NCI-H146 treated with DMSO at 0.1 percent for 48 hours (cell line): ENCODE data around the gene RAB11FIP3.

Experiments
- DNase-seq: peaks from one replicate; lab custom pipeline; 2025; ENCODE audit not compliant: unreplicated experiment; lab: John Stamatoyannopoulos, UW

The RAB11FIP3 gene

GRCh38 chr16:424033-424622 lies 1.3 kb upstream of the RAB11FIP3 start:
- no peak for DNase-seq

- DNase-seq: no peak
Observed at GRCh38 chr16:424623-425081, 797 bp upstream of the RAB11FIP3 start.

- DNase-seq: no peak
Observed at GRCh38 chr16:425740-426114, 278 bp downstream of the RAB11FIP3 start.

- DNase-seq: no peak
Observed at GRCh38 chr16:426115-426905, 861 bp downstream of the RAB11FIP3 start.

GRCh38 chr16:426906-427249 lies 1.4 kb downstream of the RAB11FIP3 start:
- no peak for DNase-seq

GRCh38 chr16:427250-427649 lies 1.8 kb downstream of the RAB11FIP3 start:
- DNase-seq: no peak

GRCh38 chr16:430904-431303 lies 5.5 kb downstream of the RAB11FIP3 start:
- DNase-seq: no peak

GRCh38 chr16:440627-441026 lies 15.2 kb downstream of the RAB11FIP3 start:
- DNase-seq: no peak

GRCh38 chr16:441447-441846 lies 16.0 kb downstream of the RAB11FIP3 start:
- DNase-seq: no peak

GRCh38 chr16:442976-443375 lies 17.5 kb downstream of the RAB11FIP3 start:
- DNase-seq: no peak

GRCh38 chr16:444027-444426 lies 18.6 kb downstream of the RAB11FIP3 start:
- DNase-seq: no peak

- DNase-seq: peak; percentile 33
Observed at GRCh38 chr16:445566-445965, 20.1 kb downstream of the RAB11FIP3 start.

GRCh38 chr16:450385-450784 lies 24.9 kb downstream of the RAB11FIP3 start:
- no peak for DNase-seq

- peak; percentile 82 for DNase-seq
Observed at GRCh38 chr16:450785-451512, 25.5 kb downstream of the RAB11FIP3 start.

GRCh38 chr16:454397-454940 lies 29.0 kb downstream of the RAB11FIP3 start:
- no peak for DNase-seq

- no peak for DNase-seq
Observed at GRCh38 chr16:455453-455852, 30.0 kb downstream of the RAB11FIP3 start.

- DNase-seq: no peak
Observed at GRCh38 chr16:456891-457483, 31.5 kb downstream of the RAB11FIP3 start.

GRCh38 chr16:457732-458400 lies 32.4 kb downstream of the RAB11FIP3 start:
- DNase-seq: no peak

GRCh38 chr16:459761-460160 lies 34.3 kb downstream of the RAB11FIP3 start:
- DNase-seq: no peak

GRCh38 chr16:460787-461186 lies 35.3 kb downstream of the RAB11FIP3 start:
- DNase-seq: no peak

- no peak for DNase-seq
Observed at GRCh38 chr16:463071-463470, 37.6 kb downstream of the RAB11FIP3 start.
